GM19099 (cell line): ENCODE measurements around the gene FNDC1.

Experiments
- POLR2A ChIP-seq: IDR thresholded peaks from 3 replicates; pipeline ENCODE4 v1.6.1; 2011; ENCODE audit warnings: low read depth; ENCODE audit not compliant: insufficient read length; ENCODE audit errors: extremely low read depth

FNDC1 gene

GRCh38 chr6:159224452-159224851 is 55.3 kb downstream of the FNDC1 start:
- TF ChIP-seq POLR2A, result no peak

- no peak for TF ChIP-seq POLR2A
These were observed 60.5 kb downstream of the FNDC1 start for GRCh38 chr6:159229651-159230051.

DNA sequence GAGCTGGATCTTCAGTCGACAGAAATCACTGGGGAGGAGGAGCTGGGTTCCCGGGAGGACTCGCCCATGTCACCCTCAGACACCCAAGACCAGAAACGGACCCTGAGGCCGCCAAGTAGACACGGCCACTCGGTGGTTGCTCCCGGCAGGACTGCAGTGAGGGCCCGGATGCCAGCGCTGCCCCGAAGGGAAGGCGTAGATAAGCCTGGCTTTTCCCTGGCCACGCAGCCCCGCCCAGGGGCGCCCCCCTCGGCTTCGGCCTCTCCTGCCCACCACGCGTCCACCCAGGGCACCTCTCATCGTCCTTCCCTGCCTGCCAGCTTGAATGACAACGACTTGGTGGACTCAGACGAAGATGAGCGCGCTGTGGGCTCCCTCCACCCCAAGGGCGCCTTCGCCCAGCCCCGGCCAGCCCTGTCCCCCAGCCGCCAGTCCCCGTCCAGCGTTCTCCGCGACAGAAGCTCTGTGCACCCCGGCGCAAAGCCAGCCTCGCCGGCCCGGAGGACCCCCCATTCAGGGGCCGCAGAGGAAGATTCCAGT is 63.0 kb downstream of the FNDC1 start:
- TF ChIP-seq POLR2A, result no peak

DNA sequence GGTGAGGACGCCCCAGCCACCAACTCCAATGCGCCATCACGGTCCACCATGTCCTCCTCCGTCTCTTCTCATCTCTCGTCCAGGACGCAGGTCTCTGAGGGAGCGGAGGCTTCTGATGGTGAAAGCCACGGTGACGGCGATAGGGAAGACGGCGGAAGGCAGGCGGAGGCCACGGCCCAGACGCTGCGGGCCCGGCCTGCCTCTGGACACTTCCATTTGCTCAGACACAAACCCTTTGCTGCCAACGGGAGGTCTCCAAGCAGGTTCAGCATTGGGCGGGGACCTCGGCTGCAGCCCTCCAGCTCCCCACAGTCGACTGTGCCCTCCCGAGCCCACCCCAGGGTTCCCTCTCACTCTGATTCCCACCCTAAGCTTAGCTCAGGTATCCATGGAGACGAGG is 63.6 kb downstream of the FNDC1 start:
- TF ChIP-seq POLR2A, result no peak

- no peak for TF ChIP-seq POLR2A
These were observed 64.3 kb downstream of the FNDC1 start for GRCh38 chr6:159233365-159234101.

DNA sequence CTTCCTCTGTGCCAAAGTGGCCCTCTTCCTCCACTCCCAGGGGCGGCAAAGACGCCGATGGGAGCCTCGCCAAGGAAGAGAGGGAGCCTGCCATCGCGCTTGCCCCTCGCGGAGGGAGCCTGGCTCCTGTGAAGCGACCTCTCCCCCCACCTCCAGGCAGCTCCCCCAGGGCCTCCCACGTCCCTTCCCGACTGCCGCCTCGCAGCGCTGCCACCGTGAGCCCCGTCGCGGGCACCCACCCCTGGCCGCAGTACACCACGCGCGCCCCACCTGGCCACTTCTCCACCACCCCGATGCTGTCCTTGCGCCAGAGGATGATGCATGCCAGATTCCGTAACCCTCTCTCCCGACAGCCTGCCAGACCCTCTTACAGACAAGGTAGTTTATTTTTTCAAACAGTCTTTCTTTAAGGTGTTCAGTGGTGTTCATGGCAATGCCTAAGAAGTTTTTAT is 64.9 kb downstream of the FNDC1 start:
- no peak for TF ChIP-seq POLR2A

DNA sequence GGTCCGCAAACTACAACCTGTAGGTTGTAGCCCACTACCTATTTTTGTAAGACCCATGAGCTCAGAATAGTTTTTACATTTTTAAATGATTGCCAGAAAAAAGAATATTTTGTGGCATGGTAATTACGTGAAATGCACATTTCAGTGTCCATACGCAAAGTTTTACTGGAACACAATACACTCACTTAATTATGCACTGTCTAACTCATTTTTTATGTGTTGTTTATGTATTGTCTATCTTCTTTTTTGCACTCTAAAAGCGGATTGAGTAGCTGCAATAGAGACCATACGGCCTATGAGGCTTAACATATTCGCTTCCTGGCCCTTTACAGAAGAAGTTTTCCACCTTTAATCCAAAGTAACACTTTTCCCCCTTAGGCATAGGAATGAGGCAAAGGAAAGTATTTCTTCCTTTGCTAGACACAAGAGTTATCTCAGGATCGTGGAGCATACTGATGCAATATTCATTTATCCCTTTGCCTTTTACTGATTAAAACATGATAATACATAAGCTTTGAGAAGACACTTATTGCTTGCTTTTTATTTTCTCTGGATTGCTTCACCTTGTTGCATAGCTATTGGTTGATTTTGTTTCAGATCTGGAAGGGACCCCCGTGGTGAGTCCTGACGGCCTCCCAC is 69.8 kb downstream of the FNDC1 start:
- no peak for TF ChIP-seq POLR2A

- TF ChIP-seq POLR2A, result no peak
These were observed 79.9 kb downstream of the FNDC1 start for GRCh38 chr6:159249128-159249527.

DNA sequence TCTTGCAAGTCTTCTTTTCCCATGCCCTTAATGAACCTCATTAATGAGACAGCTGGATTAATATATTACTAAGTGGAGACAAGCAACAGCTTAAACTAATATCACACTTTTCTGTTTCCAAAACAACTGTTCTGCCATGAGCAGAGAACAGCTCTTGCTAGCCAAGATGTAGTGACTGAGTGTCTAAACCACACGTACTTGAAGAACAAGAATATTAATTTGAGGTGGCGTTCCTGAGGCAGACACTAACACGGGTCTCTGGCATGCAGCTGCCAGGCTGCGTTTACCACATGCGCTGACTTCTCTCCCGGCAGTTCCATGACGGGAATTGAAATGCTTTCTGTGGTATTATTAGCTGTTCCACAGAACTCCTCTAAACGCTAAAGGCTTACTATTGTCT is 80.6 kb downstream of the FNDC1 start:
- TF ChIP-seq POLR2A, result no peak

DNA sequence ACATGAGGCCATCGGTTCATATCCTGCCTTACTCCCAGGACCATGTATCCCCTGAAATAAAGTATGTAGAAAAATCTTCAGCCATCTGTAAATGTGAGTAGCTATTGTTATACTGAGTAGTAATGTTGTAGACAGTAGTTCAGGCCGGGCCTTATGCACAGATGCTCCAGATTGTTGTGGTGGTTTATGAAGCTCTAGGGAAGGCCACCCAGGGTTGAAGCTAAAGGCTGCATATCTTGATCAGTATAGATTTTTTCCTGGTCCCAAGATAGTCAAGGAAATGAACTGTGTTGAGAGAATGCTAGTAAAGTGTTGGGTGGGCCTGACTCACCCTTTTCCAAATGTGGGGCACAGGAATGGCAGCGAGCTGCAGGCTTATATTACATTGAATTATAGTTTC is 81.4 kb downstream of the FNDC1 start:
- no peak for TF ChIP-seq POLR2A

DNA sequence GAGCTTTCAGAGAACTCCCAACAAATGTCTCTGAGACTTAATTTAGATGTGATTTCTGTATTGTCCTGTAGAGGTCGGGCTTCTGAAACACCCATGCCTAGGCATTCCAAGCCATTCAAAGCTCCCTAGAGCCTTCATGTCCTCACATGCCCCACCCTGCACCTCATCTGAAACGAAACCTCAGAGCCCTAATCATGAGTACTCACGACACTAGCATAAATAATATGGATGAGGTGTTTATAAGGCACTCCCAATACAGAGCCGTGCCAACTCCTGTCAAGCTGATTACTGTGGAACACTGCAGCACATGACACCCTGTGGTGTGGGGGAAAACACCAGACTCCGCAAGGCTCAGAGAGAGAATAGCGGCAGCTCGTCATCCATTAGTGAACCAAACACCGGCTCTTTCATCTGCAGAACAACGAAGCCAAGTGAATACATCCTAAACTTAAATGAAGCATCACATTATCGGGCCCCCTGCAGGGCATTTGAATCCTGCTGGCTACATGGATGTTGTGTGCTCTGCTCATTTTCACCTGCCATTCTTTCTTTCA is 83.8 kb downstream of the FNDC1 start:
- TF ChIP-seq POLR2A, result no peak

DNA sequence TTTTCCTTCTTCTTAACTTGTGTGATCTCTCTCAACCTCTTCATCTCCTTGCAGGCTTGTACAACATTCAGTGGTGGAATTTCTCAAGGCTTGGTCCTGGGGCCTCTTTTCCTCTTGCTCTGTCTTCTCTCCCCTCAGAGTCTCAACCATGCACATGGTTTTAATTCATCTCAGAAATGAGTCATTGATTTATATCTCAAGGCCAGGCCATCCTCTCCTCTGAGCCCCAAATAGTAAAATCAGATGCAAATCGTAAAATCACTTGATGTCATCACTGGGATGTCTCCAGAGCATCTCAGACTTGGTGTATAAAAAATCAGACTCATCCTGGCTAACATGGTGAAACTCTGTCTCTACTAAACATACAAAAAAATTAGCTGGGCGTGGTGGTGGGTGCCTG is 85.0 kb downstream of the FNDC1 start:
- TF ChIP-seq POLR2A, result no peak

DNA sequence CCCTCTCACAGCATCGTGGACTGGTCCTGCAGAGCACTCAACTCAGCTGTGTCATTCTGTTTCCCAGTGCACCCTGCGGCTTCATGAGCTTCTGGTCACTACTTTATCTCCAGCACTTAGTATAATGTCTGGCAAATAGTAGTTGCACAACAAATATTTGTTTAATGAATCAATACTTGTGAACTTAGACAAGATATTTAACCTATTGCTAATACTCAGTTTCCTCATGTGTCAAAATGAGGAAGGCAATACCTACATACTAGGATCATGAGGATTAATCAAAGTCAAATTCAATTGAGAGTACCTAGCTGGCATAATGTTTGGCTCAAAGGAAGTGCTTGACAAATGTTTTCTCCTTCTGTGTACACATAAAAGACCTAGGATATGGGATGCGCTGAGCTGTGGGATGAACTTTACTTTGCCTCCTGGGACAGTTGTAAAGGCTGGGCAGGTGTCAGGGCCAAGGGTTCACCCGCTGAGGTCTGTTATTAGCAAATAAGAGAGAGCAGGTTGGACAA is 86.3 kb downstream of the FNDC1 start:
- no peak for TF ChIP-seq POLR2A

DNA sequence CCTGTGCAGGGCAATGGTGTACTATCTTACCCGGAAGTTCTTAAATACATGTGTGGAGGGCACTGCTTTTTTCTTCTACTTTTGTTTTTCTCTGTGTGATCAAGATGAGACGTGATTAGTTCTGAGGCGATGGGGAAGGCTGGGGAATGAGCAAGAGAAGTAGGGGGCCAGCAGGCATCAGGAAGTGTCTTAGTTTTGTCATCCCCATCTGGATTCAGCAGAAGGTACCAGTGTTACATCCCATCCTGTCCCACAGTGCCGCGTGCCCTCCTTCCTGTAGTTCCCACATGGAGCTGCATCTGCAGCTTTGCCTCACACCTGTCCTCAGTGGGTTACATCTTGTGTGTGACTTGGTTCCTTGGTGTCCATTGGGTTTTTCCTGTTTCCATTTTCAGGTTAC is 86.9 kb downstream of the FNDC1 start:
- TF ChIP-seq POLR2A, result no peak

GRCh38 chr6:159257846-159258245 is 88.6 kb downstream of the FNDC1 start:
- no peak for TF ChIP-seq POLR2A
